Panc1 (cell line): ENCODE measurements around the gene CDK5R1. TPM values are rescaled to one million over a fixed set of nuclear protein-coding genes. Genes with fewer than 3 reads are reported as not detected.

Experiments
- ATAC-seq: fragments of 200-7000 bp; cut with Tn5 transposase; 2 replicates; pipeline ENCODE4 v1.9.1; 2020; ENCODE audit warnings: mild to moderate bottlenecking, moderate library complexity
- BruUV-seq: library from RNA; stranded (reverse); fragments of 400-500 nt; replicated peaks from 2 replicates; lab custom pipeline; 2021; lab: Mats Ljungman, UMichigan
- CTCF ChIA-PET: fragments of 300-600 bp; sonication (Branson Sonifier 250); formaldehyde crosslinking; loops from one replicate; lab custom pipeline; 2022; ENCODE audit warnings: antibody characterized with exemption; lab: Charles Lee
- POLR2A ChIA-PET: fragments of 300-600 bp; sonication (Branson Sonifier 250); formaldehyde crosslinking; loops from one replicate; lab custom pipeline; 2022; ENCODE audit warnings: antibody characterized with exemption; lab: Charles Lee
- DNase-seq: peaks from one replicate; pipeline ENCODE4 v3.0.0-alpha.2; 2010; ENCODE audit warnings: low read depth, low spot score
- H3K27ac ChIP-seq: 2 replicates; pipeline ENCODE4 v1.5.1; 2011; ENCODE audit warnings: mild to moderate bottlenecking, low read length, inconsistent platforms
- H3K27me3 ChIP-seq: fragments of 200-500 bp; sonication (Bioruptor generic); 2 replicates; pipeline ENCODE4 v1.6.0; 2014; ENCODE audit warnings: low read length, inconsistent platforms; ENCODE audit not compliant: control insufficient read depth, insufficient read depth
- H3K36me3 ChIP-seq: fragments of 200-500 bp; sonication (Bioruptor generic); 2 replicates; pipeline ENCODE4 v1.5.1; 2014; ENCODE audit warnings: inconsistent platforms, mild to moderate bottlenecking, low read length, moderate library complexity; ENCODE audit not compliant: control insufficient read depth, insufficient read depth
- H3K4me1 ChIP-seq: 2 replicates; pipeline ENCODE4 v1.5.1; 2011; ENCODE audit warnings: inconsistent platforms, mild to moderate bottlenecking, low read length, moderate library complexity; ENCODE audit not compliant: control insufficient read depth, insufficient read depth
- H3K4me3 ChIP-seq, 2 experiments: 2 replicates each; pipeline ENCODE4 v1.5.1; 2011 to 2012; ENCODE audit warnings: low read depth in 2 of 2, low read length in 2 of 2, mild to moderate bottlenecking in 2 of 2, inconsistent platforms in 1 of 2, moderate library complexity in 1 of 2
- H3K9me3 ChIP-seq: fragments of 200-500 bp; sonication (Bioruptor generic); 2 replicates; pipeline ENCODE4 v1.5.1; 2014; ENCODE audit warnings: low read depth, mild to moderate bottlenecking, inconsistent platforms, low read length, moderate library complexity; ENCODE audit not compliant: control insufficient read depth, insufficient read depth
- POLR2AphosphoS5 ChIP-seq: IDR thresholded peaks from 2 replicates; pipeline ENCODE4 v1.6.1; 2012; ENCODE audit warnings: mild to moderate bottlenecking, low read depth, low read length, moderate library complexity
- SIN3A ChIP-seq: IDR thresholded peaks from 2 replicates; pipeline ENCODE4 v1.6.1; 2012; ENCODE audit warnings: low read depth, mild to moderate bottlenecking, low read length, moderate library complexity, borderline replicate concordance; ENCODE audit not compliant: insufficient read depth
- TCF7L2 ChIP-seq: IDR thresholded peaks from 2 replicates; pipeline ENCODE4 v1.6.1; 2011; ENCODE audit warnings: mild to moderate bottlenecking, low read depth, low read length, inconsistent platforms
- in situ Hi-C: cut with HindIII; loops from 2 replicates; pipeline ENCODE4 v1.10.0; 2016; ENCODE audit warnings: low sequenced_read_pairs, low pct_unique_long_range_greater_than_20kb
- intact Hi-C: fragments of 100-400 bp; cut with micrococcal nuclease; formaldehyde crosslinking; loops from one replicate; pipeline ENCODE4 v1.10.0; 2022; ENCODE audit not compliant: unreplicated experiment
- total RNA-seq: library from RNA; stranded (reverse); gene quantifications from one replicate; pipeline ENCODE4 v1.2.1, GENCODE V29; 2021; ENCODE audit not compliant: unreplicated experiment
- TF ChIP-seq, protein P1 (sequence below), 2 experiments: IDR thresholded peaks; 2 replicates each; pipeline ENCODE4 v1.6.1; 2011 to 2012; ENCODE audit warnings: low read depth in 2 of 2, control low read depth in 1 of 2, low read length in 1 of 2, mild to moderate bottlenecking in 1 of 2, moderate library complexity in 1 of 2; ENCODE audit not compliant: insufficient read depth in 1 of 2
- TF ChIP-seq, protein P2 (sequence below): fragments of 450-650 bp; IDR thresholded peaks from 2 replicates; pipeline ENCODE4 v1.5.1; 2017; ENCODE audit warnings: mild to moderate bottlenecking

CDK5R1 gene
- total RNA-seq, 1 experiment from 2014 or later, result 7.9 TPM

DNA sequence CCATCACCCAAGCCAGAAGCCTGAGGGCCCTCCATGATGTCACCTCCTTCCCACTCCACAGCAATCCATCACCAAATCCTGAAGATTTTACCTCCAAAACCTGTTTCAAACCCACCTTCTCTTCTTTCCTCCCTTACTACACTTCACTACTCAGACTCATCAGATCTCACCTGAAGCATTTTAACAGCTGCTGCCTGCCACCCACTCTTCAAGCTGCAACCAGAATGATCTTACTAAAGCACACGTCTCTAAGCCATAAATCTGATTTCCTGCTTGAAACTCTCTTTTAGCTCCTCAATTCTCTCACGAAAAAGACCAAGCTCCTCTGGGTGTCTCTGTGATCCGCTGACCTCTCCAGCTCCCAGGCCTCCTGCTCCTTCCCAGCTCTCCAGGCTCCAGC, 46.5 kb downstream of the CDK5R1 start:
- Histone ChIP-seq H3K9me3 (no peaks in the 10 kb centered on the region), H3K36me3 (no peaks in the 10 kb centered on the region), H3K27me3 (no peaks in the 10 kb centered on the region), H3K27ac (no peak overlapping the region), H3K4me3 (no peak overlapping the region), H3K4me1 (no peaks in the 10 kb centered on the region)
- CTCF ChIA-PET, result no interaction called here
- BruUV-seq, result no TSS peak
- in situ Hi-C loops, result no loop called here
- POLR2A ChIA-PET, result no interaction called here
- ATAC-seq (no peak), DNase-seq (no peak)
- intact Hi-C loops, result no loop called here
- TF ChIP-seq TCF7L2, result no peak
- TF ChIP-seq SIN3A, result no peak
- TF ChIP-seq, protein P1, sequence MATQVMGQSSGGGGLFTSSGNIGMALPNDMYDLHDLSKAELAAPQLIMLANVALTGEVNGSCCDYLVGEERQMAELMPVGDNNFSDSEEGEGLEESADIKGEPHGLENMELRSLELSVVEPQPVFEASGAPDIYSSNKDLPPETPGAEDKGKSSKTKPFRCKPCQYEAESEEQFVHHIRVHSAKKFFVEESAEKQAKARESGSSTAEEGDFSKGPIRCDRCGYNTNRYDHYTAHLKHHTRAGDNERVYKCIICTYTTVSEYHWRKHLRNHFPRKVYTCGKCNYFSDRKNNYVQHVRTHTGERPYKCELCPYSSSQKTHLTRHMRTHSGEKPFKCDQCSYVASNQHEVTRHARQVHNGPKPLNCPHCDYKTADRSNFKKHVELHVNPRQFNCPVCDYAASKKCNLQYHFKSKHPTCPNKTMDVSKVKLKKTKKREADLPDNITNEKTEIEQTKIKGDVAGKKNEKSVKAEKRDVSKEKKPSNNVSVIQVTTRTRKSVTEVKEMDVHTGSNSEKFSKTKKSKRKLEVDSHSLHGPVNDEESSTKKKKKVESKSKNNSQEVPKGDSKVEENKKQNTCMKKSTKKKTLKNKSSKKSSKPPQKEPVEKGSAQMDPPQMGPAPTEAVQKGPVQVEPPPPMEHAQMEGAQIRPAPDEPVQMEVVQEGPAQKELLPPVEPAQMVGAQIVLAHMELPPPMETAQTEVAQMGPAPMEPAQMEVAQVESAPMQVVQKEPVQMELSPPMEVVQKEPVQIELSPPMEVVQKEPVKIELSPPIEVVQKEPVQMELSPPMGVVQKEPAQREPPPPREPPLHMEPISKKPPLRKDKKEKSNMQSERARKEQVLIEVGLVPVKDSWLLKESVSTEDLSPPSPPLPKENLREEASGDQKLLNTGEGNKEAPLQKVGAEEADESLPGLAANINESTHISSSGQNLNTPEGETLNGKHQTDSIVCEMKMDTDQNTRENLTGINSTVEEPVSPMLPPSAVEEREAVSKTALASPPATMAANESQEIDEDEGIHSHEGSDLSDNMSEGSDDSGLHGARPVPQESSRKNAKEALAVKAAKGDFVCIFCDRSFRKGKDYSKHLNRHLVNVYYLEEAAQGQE (IDR thresholded peaks at IDR 0.05; ENCODE audit: insufficient read depth in 1 of 2, low read depth in 2 of 2, low read length in 1 of 2), result no peak
- TF ChIP-seq POLR2AphosphoS5, result no peak
- TF ChIP-seq, protein P2, sequence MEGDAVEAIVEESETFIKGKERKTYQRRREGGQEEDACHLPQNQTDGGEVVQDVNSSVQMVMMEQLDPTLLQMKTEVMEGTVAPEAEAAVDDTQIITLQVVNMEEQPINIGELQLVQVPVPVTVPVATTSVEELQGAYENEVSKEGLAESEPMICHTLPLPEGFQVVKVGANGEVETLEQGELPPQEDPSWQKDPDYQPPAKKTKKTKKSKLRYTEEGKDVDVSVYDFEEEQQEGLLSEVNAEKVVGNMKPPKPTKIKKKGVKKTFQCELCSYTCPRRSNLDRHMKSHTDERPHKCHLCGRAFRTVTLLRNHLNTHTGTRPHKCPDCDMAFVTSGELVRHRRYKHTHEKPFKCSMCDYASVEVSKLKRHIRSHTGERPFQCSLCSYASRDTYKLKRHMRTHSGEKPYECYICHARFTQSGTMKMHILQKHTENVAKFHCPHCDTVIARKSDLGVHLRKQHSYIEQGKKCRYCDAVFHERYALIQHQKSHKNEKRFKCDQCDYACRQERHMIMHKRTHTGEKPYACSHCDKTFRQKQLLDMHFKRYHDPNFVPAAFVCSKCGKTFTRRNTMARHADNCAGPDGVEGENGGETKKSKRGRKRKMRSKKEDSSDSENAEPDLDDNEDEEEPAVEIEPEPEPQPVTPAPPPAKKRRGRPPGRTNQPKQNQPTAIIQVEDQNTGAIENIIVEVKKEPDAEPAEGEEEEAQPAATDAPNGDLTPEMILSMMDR, result no peak

DNA sequence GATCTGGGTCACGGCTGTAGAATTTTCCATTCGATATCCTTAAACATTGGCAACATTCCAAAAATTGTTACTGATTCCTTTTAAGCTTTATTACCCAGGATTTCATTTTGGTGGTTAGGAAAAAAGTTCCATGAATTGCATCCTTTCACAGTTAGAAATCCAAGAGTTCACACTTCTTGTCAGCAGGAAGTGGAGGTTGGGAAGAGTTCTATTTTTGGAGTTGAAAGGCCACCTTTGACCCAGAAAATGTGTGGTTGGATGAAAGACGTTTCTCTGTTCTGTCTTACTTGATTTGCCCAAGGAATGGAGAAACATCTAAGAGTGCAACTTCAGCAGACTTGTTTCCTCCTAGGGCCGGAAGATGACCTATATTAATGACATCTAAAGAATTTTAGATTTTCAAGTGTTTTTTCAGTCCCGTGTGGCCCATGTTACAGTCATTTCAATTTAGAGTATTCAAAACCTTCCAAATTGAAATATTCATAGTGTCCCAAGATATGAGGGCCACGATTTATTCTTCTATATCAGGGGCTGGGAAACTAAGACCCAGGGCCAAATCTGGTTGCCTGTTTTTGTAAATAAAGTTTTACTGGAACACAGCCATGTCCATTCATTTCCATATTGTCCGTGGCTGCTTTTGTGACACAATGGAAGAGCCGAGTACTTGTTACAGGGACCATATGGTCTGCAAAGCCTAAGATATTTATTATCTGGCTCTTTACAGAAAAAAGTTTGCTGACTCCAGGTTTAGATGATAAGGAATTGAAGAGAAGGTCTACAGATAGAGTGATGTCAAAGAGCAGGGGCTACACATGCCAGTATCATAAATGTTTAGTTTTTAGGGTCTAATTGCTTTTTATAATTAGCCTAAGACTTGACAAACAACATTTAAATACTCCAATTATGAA, 50.2 kb downstream of the CDK5R1 start:
- Histone ChIP-seq H3K27me3 (no peaks in the 10 kb centered on the region), H3K4me1 (no peaks in the 10 kb centered on the region), H3K4me3 (no peak overlapping the region), H3K27ac (no peak overlapping the region), H3K9me3 (no peaks in the 10 kb centered on the region), H3K36me3 (no peaks in the 10 kb centered on the region)
- ChIA-PET CTCF (interaction anchor here (0.8 kb wide), 1 partner anchor 27 kb away, joined by 3 read pairs; no protein-coding TSS in a partner anchor), POLR2A (no interaction called here)
- ATAC-seq (no peak), DNase-seq (no peak)
- intact Hi-C loops, result no loop called here
- no TSS peak for BruUV-seq
- in situ Hi-C loops, result no loop called here
- TF ChIP-seq TCF7L2 (no peak), SIN3A (no peak), POLR2AphosphoS5 (no peak)
- TF ChIP-seq, protein P2, result no peak
- TF ChIP-seq, protein P1 (IDR thresholded peaks at IDR 0.05; ENCODE audit: insufficient read depth in 1 of 2, low read depth in 2 of 2, low read length in 1 of 2), result no peak
